Measurements from ENCODE around the gene STT3A. TPM values are rescaled to one million over a fixed set of nuclear protein-coding genes. Genes with fewer than 3 reads are reported as not detected.

Gene STT3A
- total RNA-seq, 4 donors from 2014 or later = 66.8 to 135 (median 83.6) TPM

GRCh38 chr11:125625630-125626287, 33.1 kb downstream of the STT3A start:
- no peak for TF ChIP-seq CTCF (IDR thresholded peaks at IDR 0.05)
- DNase-seq (ENCODE audit: low spot score) (peak; percentile 77), ATAC-seq (ENCODE audit: low FRiP score) (peak; percentile 91)

- DNase-seq (ENCODE audit: low spot score) = no peak
- peak; percentile 24 for ATAC-seq (ENCODE audit: low FRiP score)
- TF ChIP-seq CTCF (IDR thresholded peaks at IDR 0.05) = no peak
Measured at GRCh38 chr11:125626288-125626950, 33.8 kb downstream of the STT3A start.

- no peak for TF ChIP-seq CTCF (IDR thresholded peaks at IDR 0.05)
- DNase-seq (ENCODE audit: low spot score) = no peak
- ATAC-seq (ENCODE audit: low FRiP score) = no peak
Measured at GRCh38 chr11:125627236-125627910, 34.7 kb downstream of the STT3A start.

GRCh38 chr11:125637840-125638239, 45.2 kb downstream of the STT3A start:
- ATAC-seq (ENCODE audit: low FRiP score) (no peak), DNase-seq (ENCODE audit: low spot score) (no peak)
- no peak for TF ChIP-seq CTCF (IDR thresholded peaks at IDR 0.05)

GRCh38 chr11:125638315-125638714, 45.7 kb downstream of the STT3A start:
- ATAC-seq (ENCODE audit: low FRiP score) = no peak

GRCh38 chr11:125645871-125646270, 53.2 kb downstream of the STT3A start:
- no peak for ATAC-seq (ENCODE audit: low FRiP score)
- no peak for TF ChIP-seq CTCF (IDR thresholded peaks at IDR 0.05)

More at GRCh38 chr11:125638315-125638714, 45.7 kb downstream of the STT3A start:
- DNase-seq (ENCODE audit: low spot score) = no peak
- no peak for TF ChIP-seq CTCF (IDR thresholded peaks at IDR 0.05)

More at GRCh38 chr11:125645871-125646270, 53.2 kb downstream of the STT3A start:
- no peak for DNase-seq (ENCODE audit: low spot score)

Data from omental fat pad (tissue), 4 donors.